Measurements from ENCODE around the gene RNU5B-1.

RNU5B-1 gene

DNA sequence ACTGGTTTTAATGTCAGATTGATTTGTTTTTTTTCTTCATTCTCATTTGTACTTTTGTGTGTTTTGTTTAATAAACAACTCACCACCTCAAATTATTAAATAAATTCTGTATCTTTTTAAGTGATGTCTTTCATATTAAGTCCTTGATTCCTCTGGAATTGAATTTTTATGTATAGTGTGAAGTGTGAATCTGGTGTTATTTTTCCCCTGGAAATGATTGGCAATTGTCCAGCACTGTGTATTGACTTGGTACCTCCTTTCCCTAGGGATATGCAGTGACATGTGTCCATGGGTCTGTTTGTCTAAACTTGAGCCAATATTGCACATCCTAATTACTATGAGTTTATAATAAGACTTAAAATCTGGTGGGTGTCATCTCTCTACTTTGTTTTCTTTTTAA is 2.1 kb downstream of the RNU5B-1 start:
- Histone ChIP-seq H3K4me2 (ENCODE audit: low read length) (no peak overlapping the region), H2BK12ac (ENCODE audit: low read length) (no peak overlapping the region), H3K14ac (ENCODE audit: low read length) (no peak overlapping the region), H3K9me3 (ENCODE audit: insufficient read depth, low read depth, low read length) (no peaks in the 10 kb centered on the region), H2BK5ac (ENCODE audit: low read depth, low read length, poor library complexity) (no peak overlapping the region), H3K27ac (ENCODE audit: low read depth, low read length) (no peak overlapping the region), H4K8ac (ENCODE audit: low read depth, low read length) (no peak overlapping the region), H3K79me1 (ENCODE audit: low read length) (peaks cover 9% of the 10 kb centered on the region), H4K91ac (ENCODE audit: low read depth, low read length) (no peak overlapping the region), H3K36me3 (ENCODE audit: control insufficient read depth in 1 of 2, insufficient read depth in 2 of 2, low read length in 2 of 2) (no peaks in the 10 kb centered on the region), H3K4me3 (ENCODE audit: low read depth, low read length) (no peak overlapping the region), H4K12ac (ENCODE audit: low read depth, low read length) (no peak overlapping the region), H2BK120ac (ENCODE audit: insufficient read depth, low read length, poor library complexity) (no peak overlapping the region), H3K18ac (ENCODE audit: low read length) (no peak overlapping the region), H3K4ac (ENCODE audit: low read depth, low read length) (no peak overlapping the region), H3K23ac (ENCODE audit: low read length) (no peak overlapping the region), H2AK5ac (ENCODE audit: low read length) (no peak overlapping the region), H3K9ac (ENCODE audit: low read length) (no peak overlapping the region), H2AFZ (ENCODE audit: insufficient read depth, low read length, poor library complexity) (no peak overlapping the region), H3K79me2 (ENCODE audit: control insufficient read depth, insufficient read depth, low read length, poor library complexity) (no peaks in the 10 kb centered on the region), H3K4me1 (ENCODE audit: control insufficient read depth in 1 of 2, insufficient read depth in 2 of 2, low read length in 2 of 2) (peaks cover 3 to 4% of the 10 kb centered on the region in 2 experiments), H3K27me3 (ENCODE audit: insufficient read depth, low read length) (no peaks in the 10 kb centered on the region)
- no peak for DNase-seq

DNA sequence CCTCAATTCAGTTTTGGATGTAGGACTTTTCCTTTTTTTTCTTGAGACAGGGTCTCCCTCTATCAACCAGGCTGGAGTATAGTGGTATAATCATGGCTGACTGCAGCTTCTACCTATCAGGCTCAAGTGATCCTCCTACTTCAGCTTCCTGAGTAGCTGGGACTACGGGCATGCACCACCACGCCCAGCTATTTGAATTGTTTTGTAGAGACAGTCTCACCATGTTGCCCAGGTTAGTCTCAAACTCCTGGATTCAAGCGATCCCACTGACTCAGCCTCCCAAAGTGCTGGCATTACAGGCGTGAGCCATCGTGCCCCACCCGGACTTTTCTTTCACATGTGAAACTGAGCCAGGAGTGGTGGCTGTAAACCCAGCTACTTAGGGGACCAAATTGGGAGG is 3.5 kb downstream of the RNU5B-1 start:
- Histone ChIP-seq H3K9me3 (ENCODE audit: insufficient read depth, low read depth, low read length) (peaks cover 2% of the 10 kb centered on the region), H2AK5ac (ENCODE audit: low read length) (no peak overlapping the region), H3K14ac (ENCODE audit: low read length) (no peak overlapping the region), H3K4me3 (ENCODE audit: low read depth, low read length) (no peak overlapping the region), H3K4ac (ENCODE audit: low read depth, low read length) (no peak overlapping the region), H2AFZ (ENCODE audit: insufficient read depth, low read length, poor library complexity) (no peak overlapping the region), H3K4me2 (ENCODE audit: low read length) (no peak overlapping the region), H2BK12ac (ENCODE audit: low read length) (no peak overlapping the region), H2BK120ac (ENCODE audit: insufficient read depth, low read length, poor library complexity) (no peak overlapping the region), H3K27me3 (ENCODE audit: insufficient read depth, low read length) (no peaks in the 10 kb centered on the region), H3K23ac (ENCODE audit: low read length) (no peak overlapping the region), H3K36me3 (ENCODE audit: control insufficient read depth in 1 of 2, insufficient read depth in 2 of 2, low read length in 2 of 2) (no peaks in the 10 kb centered on the region), H4K12ac (ENCODE audit: low read depth, low read length) (no peak overlapping the region), H3K18ac (ENCODE audit: low read length) (no peak overlapping the region), H3K9ac (ENCODE audit: low read length) (no peak overlapping the region), H3K79me2 (ENCODE audit: control insufficient read depth, insufficient read depth, low read length, poor library complexity) (no peaks in the 10 kb centered on the region), H3K4me1 (ENCODE audit: control insufficient read depth in 1 of 2, insufficient read depth in 2 of 2, low read length in 2 of 2) (peaks cover 3 to 4% of the 10 kb centered on the region in 2 experiments), H4K91ac (ENCODE audit: low read depth, low read length) (no peak overlapping the region), H3K27ac (ENCODE audit: low read depth, low read length) (no peak overlapping the region), H3K79me1 (ENCODE audit: low read length) (peaks cover 9% of the 10 kb centered on the region), H2BK5ac (ENCODE audit: low read depth, low read length, poor library complexity) (no peak overlapping the region), H4K8ac (ENCODE audit: low read depth, low read length) (no peak overlapping the region)
- no CpG with 5 or more reads among the region's 6 CpGs for WGBS (ENCODE audit: extremely low coverage, insufficient coverage, insufficient read length)
- DNase-seq = no peak

- H2BK12ac ChIP-seq (ENCODE audit: low read length) = no peak overlapping the region
- no peaks in the 10 kb centered on the region for H3K36me3 ChIP-seq (ENCODE audit: control insufficient read depth in 1 of 2, insufficient read depth in 2 of 2, low read length in 2 of 2)
- H4K8ac ChIP-seq (ENCODE audit: low read depth, low read length) = no peak overlapping the region
- H3K4ac ChIP-seq (ENCODE audit: low read depth, low read length) = no peak overlapping the region
- no peak overlapping the region for H3K4me2 ChIP-seq (ENCODE audit: low read length)
- no peak overlapping the region for H3K27ac ChIP-seq (ENCODE audit: low read depth, low read length)
- no peak overlapping the region for H3K4me3 ChIP-seq (ENCODE audit: low read depth, low read length)
- no peak overlapping the region for H2BK120ac ChIP-seq (ENCODE audit: insufficient read depth, low read length, poor library complexity)
- no peak overlapping the region for H4K91ac ChIP-seq (ENCODE audit: low read depth, low read length)
- H3K79me1 ChIP-seq (ENCODE audit: low read length) = no peaks in the 10 kb centered on the region
- H2AFZ ChIP-seq (ENCODE audit: insufficient read depth, low read length, poor library complexity) = no peak overlapping the region
- no CpG with 5 or more reads among the region's 12 CpGs for WGBS (ENCODE audit: extremely low coverage, insufficient coverage, insufficient read length)
- no peaks in the 10 kb centered on the region for H3K79me2 ChIP-seq (ENCODE audit: control insufficient read depth, insufficient read depth, low read length, poor library complexity)
- no peak overlapping the region for H2AK5ac ChIP-seq (ENCODE audit: low read length)
- no peak overlapping the region for H2BK5ac ChIP-seq (ENCODE audit: low read depth, low read length, poor library complexity)
- no peak overlapping the region for H3K14ac ChIP-seq (ENCODE audit: low read length)
- DNase-seq = no peak
- no peak overlapping the region for H3K18ac ChIP-seq (ENCODE audit: low read length)
- H4K12ac ChIP-seq (ENCODE audit: low read depth, low read length) = no peak overlapping the region
- H3K4me1 ChIP-seq (ENCODE audit: control insufficient read depth in 1 of 2, insufficient read depth in 2 of 2, low read length in 2 of 2) = no peaks in the 10 kb centered on the region
- no peaks in the 10 kb centered on the region for H3K27me3 ChIP-seq (ENCODE audit: insufficient read depth, low read length)
- no peak overlapping the region for H3K23ac ChIP-seq (ENCODE audit: low read length)
- no peak overlapping the region for H3K9ac ChIP-seq (ENCODE audit: low read length)
- peaks cover 2% of the 10 kb centered on the region for H3K9me3 ChIP-seq (ENCODE audit: insufficient read depth, low read depth, low read length)
Measured at GRCh38 chr15:65309882-65310418, 5.5 kb downstream of the RNU5B-1 start.

DNA sequence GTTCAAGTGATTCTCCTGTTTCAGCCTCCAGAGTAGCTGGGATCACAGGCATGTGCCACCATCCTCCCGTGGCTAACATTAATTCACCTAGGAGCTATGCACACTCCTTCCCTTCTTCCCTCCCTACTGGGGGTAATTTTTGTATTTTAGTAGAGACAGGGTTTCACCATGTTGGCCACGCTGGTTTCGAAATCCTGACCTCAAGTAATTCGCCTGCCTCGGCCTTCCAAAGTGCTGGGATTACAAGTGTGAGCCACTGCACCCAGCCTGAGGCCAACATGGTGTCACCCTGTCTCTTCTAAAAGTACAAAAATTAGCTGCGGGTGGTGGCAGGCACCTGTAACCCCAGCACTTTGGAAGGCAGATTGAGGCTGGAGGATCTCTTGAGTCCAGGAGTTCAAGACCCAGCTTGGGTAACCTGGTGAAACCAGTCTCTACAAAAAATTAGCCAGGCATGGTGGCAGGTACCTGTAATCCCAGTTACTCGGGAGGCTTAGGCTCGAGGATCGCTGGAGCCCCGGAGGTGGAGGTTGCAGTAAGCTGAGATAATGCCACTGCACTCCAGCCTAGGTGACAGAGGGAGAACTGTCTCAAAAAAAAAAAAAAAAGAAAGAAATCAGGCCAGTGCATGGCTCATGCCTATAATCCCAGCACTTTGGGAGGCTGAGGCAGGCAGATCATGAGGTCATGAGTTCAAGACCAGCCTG is 6.1 kb downstream of the RNU5B-1 start:
- H3K27me3 ChIP-seq (ENCODE audit: insufficient read depth, low read length) = no peaks in the 10 kb centered on the region
- H4K91ac ChIP-seq (ENCODE audit: low read depth, low read length) = no peak overlapping the region
- no peak overlapping the region for H4K12ac ChIP-seq (ENCODE audit: low read depth, low read length)
- no peaks in the 10 kb centered on the region for H3K4me1 ChIP-seq (ENCODE audit: control insufficient read depth in 1 of 2, insufficient read depth in 2 of 2, low read length in 2 of 2)
- H2BK12ac ChIP-seq (ENCODE audit: low read length) = no peak overlapping the region
- no peak overlapping the region for H3K4me3 ChIP-seq (ENCODE audit: low read depth, low read length)
- no peaks in the 10 kb centered on the region for H3K79me1 ChIP-seq (ENCODE audit: low read length)
- H3K9ac ChIP-seq (ENCODE audit: low read length) = no peak overlapping the region
- no peak overlapping the region for H3K4me2 ChIP-seq (ENCODE audit: low read length)
- no peak overlapping the region for H3K14ac ChIP-seq (ENCODE audit: low read length)
- no peaks in the 10 kb centered on the region for H3K79me2 ChIP-seq (ENCODE audit: control insufficient read depth, insufficient read depth, low read length, poor library complexity)
- no peak overlapping the region for H3K27ac ChIP-seq (ENCODE audit: low read depth, low read length)
- no CpG with 5 or more reads among the region's 10 CpGs for WGBS (ENCODE audit: extremely low coverage, insufficient coverage, insufficient read length)
- H2AFZ ChIP-seq (ENCODE audit: insufficient read depth, low read length, poor library complexity) = no peak overlapping the region
- no peak overlapping the region for H3K23ac ChIP-seq (ENCODE audit: low read length)
- H3K9me3 ChIP-seq (ENCODE audit: insufficient read depth, low read depth, low read length) = peaks cover 2% of the 10 kb centered on the region
- no peak overlapping the region for H3K4ac ChIP-seq (ENCODE audit: low read depth, low read length)
- H4K8ac ChIP-seq (ENCODE audit: low read depth, low read length) = no peak overlapping the region
- H2BK120ac ChIP-seq (ENCODE audit: insufficient read depth, low read length, poor library complexity) = no peak overlapping the region
- no peak overlapping the region for H3K18ac ChIP-seq (ENCODE audit: low read length)
- H2AK5ac ChIP-seq (ENCODE audit: low read length) = no peak overlapping the region
- H3K36me3 ChIP-seq (ENCODE audit: control insufficient read depth in 1 of 2, insufficient read depth in 2 of 2, low read length in 2 of 2) = no peaks in the 10 kb centered on the region
- peak; percentile 73 to 76 for DNase-seq
- H2BK5ac ChIP-seq (ENCODE audit: low read depth, low read length, poor library complexity) = no peak overlapping the region

Measured in trophoblast cell (in vitro differentiated cells and primary cell).